A673 (cell line): Measurements from ENCODE around the gene SOX30.

Experiments
- CTCF ChIP-seq: fragments of 300-800, 200-600 bp; sonication (generic); conservative IDR thresholded peaks from 2 replicates; pipeline ENCODE4 v1.5.1; 2017; ENCODE audit warnings: low read depth, mild to moderate bottlenecking, antibody characterized with exemption, low read length, moderate library complexity, mixed read lengths
- EZH2 ChIP-seq: fragments of 200-600 bp; sonication (generic); IDR thresholded peaks from 2 replicates; pipeline ENCODE4 v1.6.1; 2017; ENCODE audit warnings: borderline replicate concordance, low read depth, mild to moderate bottlenecking, mixed read lengths, antibody characterized with exemption, low read length; ENCODE audit not compliant: poor library complexity, severe bottlenecking

GRCh38 chr5:157600252-157600651 is 52.0 kb downstream of the SOX30 start:
- TF ChIP-seq EZH2 (no peak), CTCF (no peak)
